CD4-positive, alpha-beta memory T cell (primary cell): Measurements from ENCODE around the gene CFD. TPM values are rescaled to one million over a fixed set of nuclear protein-coding genes. Genes with fewer than 3 reads are reported as not detected.

Experiments used
- microRNA-seq: library from miRNA; unstranded; fragments of <30 nt; microRNA quantifications from one replicate; pipeline ENCODE4 v1.2.0, GENCODE V29; 2021; ENCODE audit warnings: borderline replicate concordance, borderline number of aligned reads, borderline microRNAs expressed, mixed read lengths
- polyA plus RNA-seq, 2 donors: library from polyadenylated mRNA; unstranded; fragments of 300-500 nt; fragmentation: Illumina TruSeq; gene quantifications; one replicate each; pipeline ENCODE4 v1.2.3, GENCODE V29; 2021
- total RNA-seq, 2 experiments: library from RNA; stranded (reverse); gene quantifications; one replicate each; pipeline ENCODE4 v1.2.3, GENCODE V29; 2021

CFD gene
- total and polyA plus RNA-seq, 4 experiments from 2014 or later, result 0.91 to 4.8 (median 1.1) TPM; not detected in 1

Small RNA genes lying within 50 kb of the gene (microRNA-seq; reads per million reads assigned to microRNA genes)
- 1.9 reads per million for gene MIR3187

Other genes starting within 250 kb of the CFD start
- 100 to 1,000 TPM in 1 of 2 experiments, 10 to 100 TPM in 1; 98.9 to 103 TPM for gene POLRMT, start 226.1 kb upstream of the CFD start, total RNA-seq
- 10 to 100 TPM; 31.6 to 58.4 TPM for gene POLRMT, start 226.1 kb upstream of the CFD start, polyA plus RNA-seq
- gene FGF22, start 219.8 kb upstream of the CFD start, total RNA-seq, result 1 to 10 TPM; 1.8 to 1.9 TPM
- not detected for gene FGF22, start 219.8 kb upstream of the CFD start, polyA plus RNA-seq
- 100 to 1,000 TPM; 105 to 112 TPM for gene RNF126, start 196.4 kb upstream of the CFD start, total RNA-seq
- 10 to 100 TPM; 82.3 to 95.6 TPM for gene RNF126, start 196.4 kb upstream of the CFD start, polyA plus RNA-seq
- 1 to 10 TPM; 2.9 to 3.4 TPM for gene FSTL3, start 183.3 kb upstream of the CFD start, total RNA-seq
- gene FSTL3, start 183.3 kb upstream of the CFD start, polyA plus RNA-seq, result 1 to 10 TPM; 2.0 to 2.1 TPM
- gene PRSS57, start 164.2 kb upstream of the CFD start, total RNA-seq, result not detected
- not detected for gene PRSS57, start 164.2 kb upstream of the CFD start, polyA plus RNA-seq
- gene PALM, start 150.7 kb upstream of the CFD start, total RNA-seq, result not detected
- not detected for gene PALM, start 150.7 kb upstream of the CFD start, polyA plus RNA-seq
- gene MISP, start 108.6 kb upstream of the CFD start, total RNA-seq, result not detected
- not detected for gene MISP, start 108.6 kb upstream of the CFD start, polyA plus RNA-seq
- gene PTBP1, start 62.2 kb upstream of the CFD start, total RNA-seq, result 100 to 1,000 TPM; 315 TPM
- 100 to 1,000 TPM in 1 of 2 donors, 10 to 100 TPM in 1; 67.7 to 177 TPM for gene PTBP1, start 62.2 kb upstream of the CFD start, polyA plus RNA-seq
- gene PLPPR3, start 37.7 kb upstream of the CFD start, total RNA-seq, result not detected
- not detected for gene PLPPR3, start 37.7 kb upstream of the CFD start, polyA plus RNA-seq
- not detected for gene AZU1, start 31.8 kb upstream of the CFD start, total RNA-seq
- not detected for gene AZU1, start 31.8 kb upstream of the CFD start, polyA plus RNA-seq
- gene PRTN3, start 18.7 kb upstream of the CFD start, total RNA-seq, result not detected
- gene PRTN3, start 18.7 kb upstream of the CFD start, polyA plus RNA-seq, result not detected
- not detected for gene ELANE, start 7.4 kb upstream of the CFD start, total RNA-seq
- gene ELANE, start 7.4 kb upstream of the CFD start, polyA plus RNA-seq, result not detected
- 10 to 100 TPM; 68.3 to 71.7 TPM for gene MED16, start 33.5 kb downstream of the CFD start, total RNA-seq
- gene MED16, start 33.5 kb downstream of the CFD start, polyA plus RNA-seq, result 100 to 1,000 TPM in 1 of 2 donors, 10 to 100 TPM in 1; 48.6 to 125 TPM
- not detected for gene RNU6-9, start 33.8 kb downstream of the CFD start, total RNA-seq
- not detected for gene RNU6-9, start 33.8 kb downstream of the CFD start, polyA plus RNA-seq
- gene R3HDM4, start 53.6 kb downstream of the CFD start, total RNA-seq, result 100 to 1,000 TPM; 153 to 160 TPM
- gene R3HDM4, start 53.6 kb downstream of the CFD start, polyA plus RNA-seq, result 100 to 1,000 TPM; 203 to 230 TPM
- gene KISS1R, start 57.7 kb downstream of the CFD start, total RNA-seq, result 1 to 10 TPM in 1 of 2 experiments, under 1 TPM in 1; 0.79 to 1.2 TPM
- under 1 TPM; 0.59 TPM for gene KISS1R, start 57.7 kb downstream of the CFD start, polyA plus RNA-seq
- 1 to 10 TPM; 9.2 to 9.6 TPM for gene ARID3A, start 66.4 kb downstream of the CFD start, total RNA-seq
- 1 to 10 TPM in 1 of 2 donors, under 1 TPM in 1; 0.27 to 1.1 TPM for gene ARID3A, start 66.4 kb downstream of the CFD start, polyA plus RNA-seq
- gene WDR18, start 124.7 kb downstream of the CFD start, total RNA-seq, result 10 to 100 TPM; 53.9 to 60.3 TPM
- gene WDR18, start 124.7 kb downstream of the CFD start, polyA plus RNA-seq, result 10 to 100 TPM; 44.3 to 79.7 TPM
- not detected for gene GRIN3B, start 140.8 kb downstream of the CFD start, total RNA-seq
- not detected for gene GRIN3B, start 140.8 kb downstream of the CFD start, polyA plus RNA-seq
- gene TMEM259, start 161.5 kb downstream of the CFD start, total RNA-seq, result 100 to 1,000 TPM; 315 to 329 TPM
- 10 to 100 TPM; 40.5 to 75.9 TPM for gene TMEM259, start 161.5 kb downstream of the CFD start, polyA plus RNA-seq
- not detected for gene RNU6-2, start 161.9 kb downstream of the CFD start, total RNA-seq
- not detected for gene RNU6-2, start 161.9 kb downstream of the CFD start, polyA plus RNA-seq
- 100 to 1,000 TPM; 263 to 266 TPM for gene CNN2, start 166.9 kb downstream of the CFD start, total RNA-seq
- 100 to 1,000 TPM; 444 to 632 TPM for gene CNN2, start 166.9 kb downstream of the CFD start, polyA plus RNA-seq
- 100 to 1,000 TPM; 313 to 319 TPM for gene ABCA7, start 180.4 kb downstream of the CFD start, total RNA-seq
- gene ABCA7, start 180.4 kb downstream of the CFD start, polyA plus RNA-seq, result 10 to 100 TPM; 10.7 to 11.2 TPM
- gene ARHGAP45, start 207.5 kb downstream of the CFD start, total RNA-seq, result 100 to 1,000 TPM; 834 to 836 TPM
- 100 to 1,000 TPM; 222 to 501 TPM for gene ARHGAP45, start 207.5 kb downstream of the CFD start, polyA plus RNA-seq
- 10 to 100 TPM; 76.0 to 80.0 TPM for gene POLR2E, start 235.7 kb downstream of the CFD start, total RNA-seq
- 100 to 1,000 TPM; 167 to 197 TPM for gene POLR2E, start 235.7 kb downstream of the CFD start, polyA plus RNA-seq
- gene GPX4, start 244.3 kb downstream of the CFD start, total RNA-seq, result 100 to 1,000 TPM; 210 to 220 TPM
- 100 to 1,000 TPM; 399 to 406 TPM for gene GPX4, start 244.3 kb downstream of the CFD start, polyA plus RNA-seq